Suppressor macrophage treated with lipopolysaccharide for 1 hour (primary cell): ENCODE measurements around the gene MFNG.
"Not testable (repeated sequence)": the region's sequence is repeated elsewhere in the genome, so short reads cannot be mapped to it uniquely, and the experiment has no call there.

ENCODE experiments used
- DNase-seq, 3 donors: peaks; one replicate each; pipeline ENCODE4 v3.0.0-alpha.2; 2020 to 2022

Gene MFNG, protein sequence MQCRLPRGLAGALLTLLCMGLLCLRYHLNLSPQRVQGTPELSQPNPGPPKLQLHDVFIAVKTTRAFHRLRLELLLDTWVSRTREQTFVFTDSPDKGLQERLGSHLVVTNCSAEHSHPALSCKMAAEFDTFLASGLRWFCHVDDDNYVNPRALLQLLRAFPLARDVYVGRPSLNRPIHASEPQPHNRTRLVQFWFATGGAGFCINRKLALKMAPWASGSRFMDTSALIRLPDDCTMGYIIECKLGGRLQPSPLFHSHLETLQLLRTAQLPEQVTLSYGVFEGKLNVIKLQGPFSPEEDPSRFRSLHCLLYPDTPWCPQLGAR

GRCh38 chr22:37486224-37486845 lies at the start of gene MFNG:
Gene MFNG, minus strand, starts transcription at chr22:37486384. Its CDS starts 207 bp downstream, at chr22:37486177.
- peak; percentile 93 to 97 (median 94) for DNase-seq

GRCh38 chr22:37535159-37535558 lies 49.0 kb upstream of the MFNG start:
- DNase-seq, result no peak

GRCh38 chr22:37534445-37534844 lies 48.3 kb upstream of the MFNG start:
- no peak for DNase-seq

GRCh38 chr22:37533995-37534394 lies 47.8 kb upstream of the MFNG start:
- DNase-seq, result peak; percentile 48 to 69 (median 69)

DNA sequence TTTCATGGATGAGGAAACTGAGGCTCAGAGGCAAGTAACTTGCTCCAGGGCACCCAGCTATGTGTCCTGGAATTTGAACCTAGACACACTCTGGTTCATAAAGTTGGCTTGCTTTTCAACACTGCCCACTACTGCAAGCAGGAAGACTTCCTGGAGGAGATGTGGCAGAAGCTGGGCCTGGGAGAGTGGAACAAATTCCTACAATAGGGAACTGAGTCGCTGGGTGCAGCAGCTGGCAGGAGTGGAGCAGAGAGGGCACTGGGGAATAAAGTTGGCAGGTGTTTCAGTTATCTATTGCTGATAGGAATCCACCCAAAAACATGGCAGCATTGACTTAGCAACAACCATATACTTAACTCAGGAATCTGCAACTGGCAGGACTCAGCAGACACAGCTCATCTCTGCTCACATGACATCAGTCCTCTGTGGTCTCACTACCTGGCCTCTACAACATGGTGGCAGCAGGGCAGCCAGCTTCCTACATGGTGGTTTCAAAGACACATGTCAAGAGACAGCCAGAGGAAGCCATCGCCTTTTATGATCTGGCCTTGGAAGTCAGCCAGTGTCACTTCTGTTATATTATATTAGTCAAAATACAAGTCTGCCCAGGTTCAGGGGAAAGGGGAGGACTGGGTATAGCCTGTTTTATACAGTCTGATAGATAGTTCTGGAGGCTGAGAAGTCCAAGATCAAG lies 43.6 kb upstream of the MFNG start:
- DNase-seq, result no peak

DNA sequence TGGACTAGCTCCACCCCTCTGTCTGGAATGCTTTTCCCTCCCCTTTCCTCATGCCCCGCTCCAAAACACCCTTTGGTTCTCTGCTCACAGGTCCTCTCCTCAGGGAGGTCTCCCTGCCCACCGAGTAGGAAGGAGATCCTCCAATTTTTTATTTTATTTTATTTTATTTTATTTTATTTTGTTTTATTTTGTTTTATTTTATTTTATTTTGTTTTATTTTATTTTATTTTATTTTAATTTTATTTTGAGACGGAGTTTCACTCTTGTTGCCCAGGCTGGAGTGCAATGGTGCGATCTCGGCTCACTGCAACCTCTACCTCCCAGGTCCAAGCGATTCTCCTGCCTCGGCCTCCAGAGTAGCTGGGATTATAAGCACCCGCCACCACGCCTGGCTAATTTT lies 41.8 kb upstream of the MFNG start:
- not testable (repeated sequence) for DNase-seq

DNA sequence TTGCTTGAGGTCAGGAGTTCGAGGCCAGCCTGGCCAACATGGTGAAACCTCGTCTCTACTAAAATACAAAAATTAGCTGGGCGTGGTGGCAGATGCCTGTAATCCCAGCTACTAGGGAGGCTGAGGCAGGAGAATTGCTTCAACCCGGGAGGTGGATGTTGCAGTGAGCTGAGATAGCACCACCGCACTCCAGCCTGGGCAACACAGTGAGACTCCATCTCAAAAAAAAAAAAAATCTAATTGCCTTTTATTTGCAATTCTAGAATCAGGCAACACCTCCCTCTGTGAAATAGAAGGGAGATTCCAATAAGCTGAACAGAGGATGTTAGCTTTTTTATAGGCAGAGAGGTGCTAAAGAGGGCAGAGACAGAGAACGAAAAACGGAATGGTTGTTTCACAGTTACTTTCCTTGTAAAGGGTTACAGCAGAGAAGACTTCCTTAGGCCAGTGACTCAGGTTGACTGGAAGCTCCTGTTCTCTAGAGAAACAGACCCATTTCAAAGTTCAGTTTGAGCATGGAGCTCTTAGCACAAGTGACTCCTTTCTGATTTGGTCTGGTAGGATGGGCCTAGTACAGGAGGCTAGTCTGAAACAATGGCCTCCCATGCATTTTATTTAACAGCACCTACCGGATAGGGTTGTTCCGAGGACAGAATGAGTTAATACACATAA lies 41.0 kb upstream of the MFNG start:
- DNase-seq, result not testable (repeated sequence)

DNA sequence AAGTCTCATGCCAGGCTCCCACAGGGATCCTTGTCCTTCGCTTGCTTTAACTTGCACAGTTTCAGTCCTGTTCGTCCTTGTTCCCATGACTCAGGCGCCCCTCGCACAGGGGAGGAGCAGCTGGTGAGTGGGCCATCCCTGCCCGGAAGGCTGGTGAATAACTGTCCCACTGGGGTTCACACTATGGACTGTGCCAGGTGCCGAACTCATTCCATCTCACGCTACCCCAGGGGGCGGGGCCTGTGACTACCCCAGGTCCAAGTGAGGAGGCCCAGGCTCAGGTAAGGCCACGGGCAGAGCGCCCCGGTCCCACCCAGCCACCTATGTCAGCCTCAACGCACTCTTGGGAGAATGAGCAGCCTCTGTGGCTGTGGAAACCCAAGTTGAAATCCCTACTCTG lies 40.2 kb upstream of the MFNG start:
- DNase-seq, result no peak

DNA sequence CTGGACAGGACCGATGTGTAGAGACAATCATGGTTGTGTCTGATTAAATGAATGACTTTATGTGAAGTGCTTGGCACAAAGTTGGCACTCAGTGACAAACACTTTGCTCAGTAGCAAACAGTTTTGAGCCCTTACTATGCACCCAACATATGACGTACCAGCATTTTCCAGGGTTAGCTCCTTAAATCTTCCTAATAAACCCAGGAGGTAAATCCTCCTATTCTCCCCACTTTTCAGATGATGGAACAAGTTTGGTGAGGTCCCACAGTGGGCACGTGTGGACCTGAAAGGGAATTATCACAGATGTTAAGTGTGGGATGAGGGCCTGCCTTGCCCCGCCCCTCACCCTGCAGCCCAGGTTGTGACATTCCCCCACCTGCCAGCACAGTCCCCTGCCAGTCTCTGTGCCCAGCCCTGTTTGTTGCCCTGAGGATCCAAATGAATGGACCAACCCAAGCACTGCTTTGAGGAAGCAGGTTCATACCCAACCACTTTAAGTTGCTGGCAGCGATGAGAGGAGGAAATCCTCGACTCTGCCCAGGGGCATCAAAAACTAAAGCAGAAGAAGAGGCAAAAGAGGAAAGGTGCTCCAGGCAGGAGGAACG lies 39.7 kb upstream of the MFNG start:
- no peak for DNase-seq

- peak; percentile 88 to 93 (median 93) for DNase-seq
Observed at GRCh38 chr22:37525073-37525745, 39.0 kb upstream of the MFNG start.

GRCh38 chr22:37522482-37522881 lies 36.3 kb upstream of the MFNG start:
- DNase-seq, result no peak

GRCh38 chr22:37521236-37521739 lies 35.1 kb upstream of the MFNG start:
- no peak for DNase-seq

- no peak for DNase-seq
Observed at GRCh38 chr22:37520776-37521191, 34.6 kb upstream of the MFNG start.

GRCh38 chr22:37519268-37520195 lies 33.3 kb upstream of the MFNG start, which contains the start of gene CARD10:
Gene CARD10, minus strand, starts transcription at chr22:37519415. Its CDS starts 215 bp downstream, at chr22:37519200.
- peak in 1 of 3 donors; percentile 54 for DNase-seq

DNA sequence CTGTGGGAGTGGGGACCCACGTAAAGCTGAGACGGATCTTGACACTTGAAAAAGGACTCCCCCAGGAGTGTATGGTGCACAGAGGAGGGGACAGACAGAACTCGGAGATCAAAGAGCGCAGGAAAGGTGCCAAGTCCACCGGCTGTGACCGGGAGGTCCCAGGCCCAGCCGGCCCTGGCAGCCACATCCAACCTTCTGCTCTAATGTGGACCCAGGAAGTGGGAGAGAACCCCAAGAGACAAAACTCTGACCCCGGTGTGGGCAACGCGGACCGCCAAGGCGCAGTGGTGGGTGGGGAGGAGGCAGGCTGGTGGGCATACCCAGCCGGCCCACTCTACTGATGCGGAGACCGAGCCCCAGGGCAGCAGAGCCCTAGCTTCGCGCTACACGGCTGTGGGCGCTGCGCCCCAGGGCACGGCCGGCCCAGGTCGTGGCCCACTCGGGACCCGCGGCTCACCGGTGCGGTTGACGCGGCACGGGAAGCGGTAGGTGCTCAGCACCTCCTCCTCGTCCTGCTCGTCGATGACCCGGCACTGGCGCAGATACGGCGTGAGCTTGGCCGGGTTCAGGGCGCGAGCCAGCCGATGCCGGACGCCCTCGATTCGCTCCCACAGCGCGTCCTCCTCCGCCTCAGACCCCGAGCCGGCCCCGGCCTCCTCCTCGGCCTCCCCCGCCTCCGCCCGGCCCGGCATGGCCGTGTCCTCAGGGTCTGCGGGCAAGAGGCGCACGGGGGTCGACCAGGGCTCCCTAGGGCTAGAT lies 32.5 kb upstream of the MFNG start:
- peak in 1 of 3 donors; percentile 17 for DNase-seq

- no peak for DNase-seq
Observed at GRCh38 chr22:37517826-37518450, 31.8 kb upstream of the MFNG start.

GRCh38 chr22:37516456-37516855 lies 30.3 kb upstream of the MFNG start:
- no peak for DNase-seq

DNA sequence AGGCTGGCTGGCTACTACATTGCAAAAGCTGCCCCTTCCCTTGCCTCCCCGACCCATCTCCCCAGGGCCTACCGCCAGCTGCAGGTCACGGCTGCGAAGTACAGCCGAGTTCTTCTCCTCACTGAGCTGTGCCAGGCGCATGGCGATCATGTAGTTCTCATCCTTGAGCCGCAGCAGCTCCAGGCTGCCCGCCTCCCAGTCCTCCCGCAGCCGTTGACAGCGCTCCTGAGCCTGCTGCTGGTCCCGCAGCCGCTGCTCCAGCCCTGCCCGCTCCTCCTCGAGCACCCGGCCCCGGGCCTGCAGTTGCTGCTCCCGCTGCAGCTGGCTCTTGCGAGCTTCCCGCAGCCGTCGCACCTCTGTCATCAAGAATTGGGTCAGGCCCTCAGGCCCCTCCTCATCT lies 29.7 kb upstream of the MFNG start:
- DNase-seq, result no peak

DNA sequence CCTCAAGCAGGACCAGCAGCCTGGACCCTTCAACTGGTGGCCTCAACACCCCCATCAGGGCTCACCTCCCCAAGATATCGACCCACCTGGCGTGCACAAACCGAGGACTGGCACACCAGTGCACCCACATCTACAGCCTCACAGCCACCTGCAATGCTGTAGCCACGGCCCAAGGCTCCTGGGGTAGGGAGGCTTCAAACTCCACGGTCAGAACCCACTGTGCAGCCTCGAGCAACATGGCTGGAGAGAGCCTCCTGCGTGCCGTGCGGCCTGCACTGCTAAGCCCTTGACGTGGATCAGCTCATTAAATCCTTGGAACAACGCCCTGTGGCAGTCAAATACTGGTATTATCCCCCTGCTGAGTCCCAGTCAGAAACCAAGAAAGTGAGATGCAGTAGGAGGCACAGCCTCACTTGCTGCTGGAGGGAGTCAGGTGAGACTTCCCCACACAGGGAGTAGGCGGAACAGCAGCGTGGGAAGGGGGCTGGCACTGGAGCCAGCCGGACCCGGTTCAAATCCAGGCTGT lies 28.4 kb upstream of the MFNG start:
- DNase-seq, result no peak
